GM06990 (cell line): Measurements from ENCODE around the gene ENOX1.

ENCODE experiments used
- DNase-seq: peaks from one replicate; pipeline ENCODE4 v3.0.0-alpha.2; 2011; ENCODE audit not compliant: insufficient read length; ENCODE audit errors: extremely low read depth
- H3K27me3 ChIP-seq: replicated peaks from 2 replicates; pipeline ENCODE4 v1.6.0; 2011; ENCODE audit warnings: low read length; ENCODE audit not compliant: control insufficient read depth, insufficient read depth
- H3K36me3 ChIP-seq: 2 replicates; pipeline ENCODE4 v1.5.1; 2011; ENCODE audit warnings: low read length; ENCODE audit not compliant: control insufficient read depth, insufficient read depth
- H3K4me3 ChIP-seq: replicated peaks from 2 replicates; pipeline ENCODE4 v1.5.1; 2011; ENCODE audit warnings: low read depth, mild to moderate bottlenecking, control low read depth, low read length
- TF ChIP-seq, protein P1 (sequence below): IDR thresholded peaks from 2 replicates; pipeline ENCODE4 v1.5.1; 2011; ENCODE audit warnings: low read length, control low read depth, mild to moderate bottlenecking, inconsistent platforms; ENCODE audit not compliant: insufficient read depth, poor library complexity, severe bottlenecking

The ENOX1 gene

GRCh38 chr13:43555667-43556066 lies 231.1 kb downstream of the ENOX1 start:
- DNase-seq, result no peak
- TF ChIP-seq, protein P1, sequence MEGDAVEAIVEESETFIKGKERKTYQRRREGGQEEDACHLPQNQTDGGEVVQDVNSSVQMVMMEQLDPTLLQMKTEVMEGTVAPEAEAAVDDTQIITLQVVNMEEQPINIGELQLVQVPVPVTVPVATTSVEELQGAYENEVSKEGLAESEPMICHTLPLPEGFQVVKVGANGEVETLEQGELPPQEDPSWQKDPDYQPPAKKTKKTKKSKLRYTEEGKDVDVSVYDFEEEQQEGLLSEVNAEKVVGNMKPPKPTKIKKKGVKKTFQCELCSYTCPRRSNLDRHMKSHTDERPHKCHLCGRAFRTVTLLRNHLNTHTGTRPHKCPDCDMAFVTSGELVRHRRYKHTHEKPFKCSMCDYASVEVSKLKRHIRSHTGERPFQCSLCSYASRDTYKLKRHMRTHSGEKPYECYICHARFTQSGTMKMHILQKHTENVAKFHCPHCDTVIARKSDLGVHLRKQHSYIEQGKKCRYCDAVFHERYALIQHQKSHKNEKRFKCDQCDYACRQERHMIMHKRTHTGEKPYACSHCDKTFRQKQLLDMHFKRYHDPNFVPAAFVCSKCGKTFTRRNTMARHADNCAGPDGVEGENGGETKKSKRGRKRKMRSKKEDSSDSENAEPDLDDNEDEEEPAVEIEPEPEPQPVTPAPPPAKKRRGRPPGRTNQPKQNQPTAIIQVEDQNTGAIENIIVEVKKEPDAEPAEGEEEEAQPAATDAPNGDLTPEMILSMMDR, result no peak
- no peaks in the 10 kb centered on the region for H3K27me3 ChIP-seq
- H3K36me3 ChIP-seq, result no peaks in the 10 kb centered on the region
- no peak overlapping the region for H3K4me3 ChIP-seq

- no peak for DNase-seq
- Histone ChIP-seq H3K4me3 (no peak overlapping the region), H3K27me3 (no peaks in the 10 kb centered on the region), H3K36me3 (no peaks in the 10 kb centered on the region)
- TF ChIP-seq, protein P1, result no peak
Measured at GRCh38 chr13:43551897-43552456, 234.8 kb downstream of the ENOX1 start.

- no peaks in the 10 kb centered on the region for H3K36me3 ChIP-seq
- no peaks in the 10 kb centered on the region for H3K27me3 ChIP-seq
- DNase-seq, result no peak
- no peak overlapping the region for H3K4me3 ChIP-seq
- TF ChIP-seq, protein P1, result no peak
Measured at GRCh38 chr13:43546816-43547215, 240.0 kb downstream of the ENOX1 start.

DNA sequence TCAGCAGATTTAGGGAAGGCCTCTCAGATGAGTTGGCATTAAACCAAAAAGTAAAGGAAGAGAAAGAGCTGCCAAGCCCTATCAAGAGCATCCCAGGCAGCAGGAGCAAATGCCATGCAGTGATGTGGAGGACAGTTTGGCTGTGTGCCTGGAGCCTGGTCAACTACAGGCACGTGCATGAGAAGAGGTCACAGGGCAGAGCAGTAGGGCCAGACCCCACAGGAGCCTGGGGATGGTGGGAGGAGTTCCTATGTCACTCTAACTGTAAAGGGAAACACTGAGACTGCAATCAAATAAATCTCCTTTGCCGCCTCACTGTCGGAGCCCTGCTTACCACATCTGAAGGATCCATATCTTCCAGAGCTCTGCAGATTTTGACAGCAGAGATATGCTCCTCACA lies 240.5 kb downstream of the ENOX1 start:
- Histone ChIP-seq H3K27me3 (no peaks in the 10 kb centered on the region), H3K4me3 (no peak overlapping the region), H3K36me3 (no peaks in the 10 kb centered on the region)
- DNase-seq, result no peak
- TF ChIP-seq, protein P1, result no peak

DNA sequence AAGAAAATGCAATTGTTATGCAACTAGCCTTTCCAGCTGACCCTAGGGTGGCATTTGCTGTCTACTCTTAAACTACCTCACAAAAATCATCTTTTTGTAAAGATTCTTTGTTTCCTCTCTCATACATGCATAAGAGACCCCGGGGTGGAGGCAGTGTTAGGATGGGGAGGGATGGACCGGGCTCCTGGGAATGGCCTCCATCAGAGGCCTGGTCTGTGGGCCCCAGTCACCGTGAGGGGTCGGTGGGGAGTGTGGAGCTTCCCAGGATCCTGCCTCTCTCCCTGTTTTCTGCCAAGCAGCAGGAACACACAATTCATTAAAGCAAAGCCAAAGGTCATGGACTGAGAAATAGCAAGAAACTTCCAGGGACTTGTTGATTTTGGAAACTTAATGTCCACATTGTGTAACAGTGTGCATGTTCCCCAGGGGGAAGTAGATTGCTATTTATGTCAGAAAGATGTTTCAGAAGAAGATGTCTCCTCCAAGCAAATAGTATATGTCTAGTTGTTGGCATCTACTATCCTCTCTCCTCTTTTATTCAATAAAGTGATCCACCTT lies 241.4 kb downstream of the ENOX1 start:
- no peak overlapping the region for H3K4me3 ChIP-seq
- TF ChIP-seq, protein P1, result no peak
- DNase-seq, result no peak
- no peaks in the 10 kb centered on the region for H3K36me3 ChIP-seq
- H3K27me3 ChIP-seq, result no peaks in the 10 kb centered on the region

GRCh38 chr13:43544631-43545030 lies 242.1 kb downstream of the ENOX1 start:
- DNase-seq, result no peak
- H3K36me3 ChIP-seq, result no peaks in the 10 kb centered on the region
- H3K4me3 ChIP-seq, result no peak overlapping the region
- H3K27me3 ChIP-seq, result no peaks in the 10 kb centered on the region
- TF ChIP-seq, protein P1, result no peak
